HL-60 (cell line): ENCODE measurements around the gene UBE2E1.

Experiments used
- DNase-seq, 2 experiments: peaks; one replicate each; pipeline ENCODE4 v3.0.0-alpha.2; 2010 to 2020; ENCODE audit warnings: low read depth in 1 of 2, low spot score in 1 of 2
- H3K27ac ChIP-seq: fragments of 250-450 bp; sonication (Bioruptor Pico); replicated peaks from 2 replicates; pipeline ENCODE4 v1.5.1; 2020; ENCODE audit warnings: mild to moderate bottlenecking, moderate library complexity
- H3K27me3 ChIP-seq: fragments of 250-450 bp; sonication (Bioruptor Pico); 2 replicates; pipeline ENCODE4 v1.5.1; 2021; ENCODE audit warnings: mild to moderate bottlenecking, moderate library complexity; ENCODE audit not compliant: insufficient read depth, poor library complexity, severe bottlenecking
- H3K4me3 ChIP-seq: replicated peaks from 2 replicates; pipeline ENCODE4 v1.5.1; 2011; ENCODE audit warnings: mild to moderate bottlenecking, control low read depth, low read length; ENCODE audit not compliant: insufficient read depth
- GABPA ChIP-seq: IDR thresholded peaks from 2 replicates; pipeline ENCODE4 v1.6.1; 2012; ENCODE audit warnings: low read depth
- POLR2AphosphoS5 ChIP-seq: IDR thresholded peaks from 2 replicates; pipeline ENCODE4 v1.6.1; 2012; ENCODE audit warnings: low read depth
- REST ChIP-seq: IDR thresholded peaks from 2 replicates; pipeline ENCODE4 v1.6.1; 2012; ENCODE audit warnings: low read depth; ENCODE audit not compliant: insufficient replicate concordance
- SPI1 ChIP-seq: IDR thresholded peaks from 2 replicates; pipeline ENCODE4 v1.6.1; 2012; ENCODE audit warnings: low read depth, mild to moderate bottlenecking, borderline replicate concordance
- TF ChIP-seq, protein P1 (sequence below): IDR thresholded peaks from one replicate; pipeline ENCODE4 v1.5.1; 2011; ENCODE audit warnings: low read length, control low read depth, inconsistent platforms; ENCODE audit not compliant: insufficient read depth

Gene UBE2E1

DNA sequence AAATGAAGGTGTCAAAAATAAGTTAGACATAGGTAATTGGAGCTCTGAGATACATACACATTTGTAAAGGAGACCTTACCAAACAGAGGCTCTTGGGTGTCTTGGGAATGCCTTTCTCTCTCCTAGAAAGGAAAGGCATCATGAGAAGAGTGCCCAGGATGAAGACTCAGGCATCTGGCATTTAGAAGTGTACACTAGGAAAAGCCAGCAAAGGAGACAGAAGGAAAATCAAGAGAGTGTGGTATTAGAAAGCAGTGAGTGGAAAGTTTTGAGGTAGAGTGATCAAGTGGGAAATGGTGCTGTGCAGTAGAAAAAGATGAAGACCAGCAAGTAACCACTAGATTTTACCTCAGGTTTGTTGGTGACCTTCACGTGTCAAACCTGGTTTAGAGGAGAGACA, 16.1 kb downstream of the UBE2E1 start:
- H3K27me3 ChIP-seq: no peaks in the 10 kb centered on the region
- no peak for DNase-seq
- H3K4me3 ChIP-seq: no peak overlapping the region
- H3K27ac ChIP-seq: no peak overlapping the region
- no peak for TF ChIP-seq POLR2AphosphoS5

DNA sequence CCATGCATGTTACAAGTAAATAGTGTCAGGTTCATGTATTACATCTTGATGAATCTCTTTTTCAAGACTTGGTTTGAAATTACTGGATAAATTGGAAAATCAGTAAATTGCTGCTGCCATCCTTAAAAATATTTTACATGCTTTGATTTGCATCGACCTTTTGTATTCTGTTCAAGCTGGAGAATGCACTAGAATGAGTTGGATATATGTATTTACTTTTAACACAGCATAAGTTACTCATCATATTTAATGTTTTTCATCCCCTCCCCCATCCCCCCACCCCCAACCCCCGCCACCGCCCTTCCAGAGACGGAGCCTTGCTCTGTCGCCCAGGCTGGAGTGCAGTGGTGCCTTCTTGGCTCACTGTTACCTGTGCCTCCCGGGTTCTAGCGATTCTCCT, 16.8 kb downstream of the UBE2E1 start:
- H3K27me3 ChIP-seq: no peaks in the 10 kb centered on the region
- TF ChIP-seq, protein P1, sequence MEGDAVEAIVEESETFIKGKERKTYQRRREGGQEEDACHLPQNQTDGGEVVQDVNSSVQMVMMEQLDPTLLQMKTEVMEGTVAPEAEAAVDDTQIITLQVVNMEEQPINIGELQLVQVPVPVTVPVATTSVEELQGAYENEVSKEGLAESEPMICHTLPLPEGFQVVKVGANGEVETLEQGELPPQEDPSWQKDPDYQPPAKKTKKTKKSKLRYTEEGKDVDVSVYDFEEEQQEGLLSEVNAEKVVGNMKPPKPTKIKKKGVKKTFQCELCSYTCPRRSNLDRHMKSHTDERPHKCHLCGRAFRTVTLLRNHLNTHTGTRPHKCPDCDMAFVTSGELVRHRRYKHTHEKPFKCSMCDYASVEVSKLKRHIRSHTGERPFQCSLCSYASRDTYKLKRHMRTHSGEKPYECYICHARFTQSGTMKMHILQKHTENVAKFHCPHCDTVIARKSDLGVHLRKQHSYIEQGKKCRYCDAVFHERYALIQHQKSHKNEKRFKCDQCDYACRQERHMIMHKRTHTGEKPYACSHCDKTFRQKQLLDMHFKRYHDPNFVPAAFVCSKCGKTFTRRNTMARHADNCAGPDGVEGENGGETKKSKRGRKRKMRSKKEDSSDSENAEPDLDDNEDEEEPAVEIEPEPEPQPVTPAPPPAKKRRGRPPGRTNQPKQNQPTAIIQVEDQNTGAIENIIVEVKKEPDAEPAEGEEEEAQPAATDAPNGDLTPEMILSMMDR: no peak
- TF ChIP-seq SPI1: no peak
- no peak for TF ChIP-seq REST
- no peak for TF ChIP-seq POLR2AphosphoS5
- TF ChIP-seq GABPA: no peak
- no peak for DNase-seq
- H3K27ac ChIP-seq: no peak overlapping the region
- no peak overlapping the region for H3K4me3 ChIP-seq

- TF ChIP-seq POLR2AphosphoS5 (no peak), SPI1 (no peak), GABPA (no peak), REST (no peak)
- TF ChIP-seq, protein P1: no peak
- Histone ChIP-seq H3K4me3 (no peak overlapping the region), H3K27me3 (no peaks in the 10 kb centered on the region), H3K27ac (no peak overlapping the region)
- no peak for DNase-seq
Measured at GRCh38 chr3:23823620-23824019, 17.9 kb downstream of the UBE2E1 start.

DNA sequence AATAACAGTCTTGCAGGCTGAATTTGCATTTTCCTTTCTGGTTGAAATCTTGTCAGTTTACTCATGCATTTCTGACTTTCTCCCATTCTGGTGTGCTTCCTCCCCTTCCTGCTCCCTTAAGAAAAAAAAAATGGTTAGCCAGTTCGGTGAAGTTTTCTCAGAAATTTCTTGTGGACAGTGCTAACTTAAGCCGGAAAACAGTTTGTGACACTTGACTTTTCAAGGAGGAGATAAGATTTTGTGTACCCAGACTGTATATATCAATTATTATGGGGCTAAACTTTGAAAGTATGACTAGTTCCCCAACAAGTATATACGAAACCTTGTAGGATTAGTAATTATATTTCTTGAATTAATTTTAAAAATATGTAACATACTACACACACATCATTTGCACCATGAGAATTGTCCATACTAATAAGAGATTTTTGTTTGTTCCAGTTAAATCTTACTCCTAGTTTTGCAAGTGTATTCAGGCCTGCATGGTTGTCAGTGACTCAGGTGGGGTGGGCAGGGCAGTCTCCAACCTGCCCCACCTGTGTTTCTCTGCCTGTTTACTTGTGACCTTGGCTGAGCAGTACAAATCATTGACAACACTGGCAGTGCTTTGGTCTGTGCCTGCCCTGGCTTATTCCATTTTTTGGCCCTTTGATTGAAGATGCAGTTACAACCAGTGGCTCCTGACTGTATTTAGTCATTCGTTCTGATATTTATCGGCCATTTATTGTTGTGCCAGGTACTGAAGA, 19.1 kb downstream of the UBE2E1 start:
- H3K27ac ChIP-seq: no peak overlapping the region
- H3K27me3 ChIP-seq: no peaks in the 10 kb centered on the region
- TF ChIP-seq REST (no peak), POLR2AphosphoS5 (no peak)
- DNase-seq: no peak
- no peak overlapping the region for H3K4me3 ChIP-seq
